ENCODE measurements around the gene HSD11B1.

Gene HSD11B1

DNA sequence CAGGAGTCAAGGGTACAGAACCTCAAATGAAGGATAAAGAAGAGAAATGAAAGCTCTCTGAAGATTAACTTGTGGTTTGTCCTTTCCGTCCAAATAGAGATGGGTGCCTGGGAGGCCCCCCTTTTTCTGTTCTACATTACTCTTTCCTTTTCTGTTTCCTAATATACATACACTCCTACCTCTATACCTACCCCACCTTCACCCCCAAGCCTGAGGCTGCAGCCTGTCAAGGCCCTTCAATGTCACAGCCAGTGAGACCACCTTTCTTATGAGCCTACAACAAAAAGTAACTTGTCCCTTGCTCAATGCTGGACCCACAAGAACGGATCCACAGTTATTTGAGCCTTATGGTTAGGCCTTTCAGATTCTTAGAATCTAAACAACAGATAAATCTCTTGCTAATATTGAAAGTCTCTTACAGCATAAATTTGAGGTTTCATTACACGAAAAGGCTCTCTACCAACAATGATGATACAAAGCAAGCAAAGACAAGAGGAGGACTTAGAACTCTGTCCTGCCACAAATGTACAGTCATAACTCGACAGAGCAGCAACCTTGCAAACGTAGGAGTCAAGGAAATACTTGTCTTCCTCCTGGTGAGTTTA, 47.1 kb downstream of the HSD11B1 start:
- TF ChIP-seq TAF1 (IDR thresholded peaks at IDR 0.05; ENCODE audit: borderline replicate concordance, insufficient read depth, low read length) (no peak), POLR2AphosphoS5 (IDR thresholded peaks at IDR 0.05; ENCODE audit: low read depth, low read length) (no peak), FOXP2 (optimal IDR thresholded peaks at IDR 0.05; ENCODE audit: borderline replicate concordance, extremely low read depth, extremely low read length, insufficient read depth) (no peak), SIN3A (IDR thresholded peaks at IDR 0.05; ENCODE audit: borderline replicate concordance, insufficient read depth, low read length) (no peak), REST (IDR thresholded peaks at IDR 0.05; ENCODE audit: insufficient read depth in 1 of 2, low read depth in 2 of 2, low read length in 2 of 2) (no peak)

DNA sequence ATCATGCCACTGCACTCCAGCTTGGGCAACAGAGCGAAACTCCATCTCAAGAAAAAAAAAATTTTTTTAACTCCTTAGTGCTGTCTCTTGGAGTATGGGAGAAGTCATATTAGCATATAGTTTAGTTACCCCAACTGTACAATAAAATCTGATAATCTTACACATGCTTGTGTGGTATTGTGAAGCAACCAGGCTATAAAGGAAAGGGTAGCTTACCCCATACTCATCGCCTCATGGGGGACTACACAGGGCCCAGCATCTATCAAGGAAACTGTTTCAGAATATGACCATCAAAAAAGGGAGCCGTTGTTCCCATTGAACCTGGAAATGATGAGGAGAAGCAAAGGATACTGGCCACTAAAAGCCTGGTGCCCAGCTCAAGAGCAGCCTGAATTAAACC, 48.2 kb downstream of the HSD11B1 start:
- TF ChIP-seq TAF1 (IDR thresholded peaks at IDR 0.05; ENCODE audit: borderline replicate concordance, insufficient read depth, low read length): no peak
- no peak for TF ChIP-seq SIN3A (IDR thresholded peaks at IDR 0.05; ENCODE audit: borderline replicate concordance, insufficient read depth, low read length)

- TF ChIP-seq TAF1 (IDR thresholded peaks at IDR 0.05; ENCODE audit: borderline replicate concordance, insufficient read depth, low read length) (no peak), FOXP2 (optimal IDR thresholded peaks at IDR 0.05; ENCODE audit: borderline replicate concordance, extremely low read depth, extremely low read length, insufficient read depth) (no peak), SIN3A (IDR thresholded peaks at IDR 0.05; ENCODE audit: borderline replicate concordance, insufficient read depth, low read length) (no peak), REST (IDR thresholded peaks at IDR 0.05; ENCODE audit: insufficient read depth in 1 of 2, low read depth in 2 of 2, low read length in 2 of 2) (no peak), POLR2AphosphoS5 (IDR thresholded peaks at IDR 0.05; ENCODE audit: low read depth, low read length) (no peak)
These were observed 50.6 kb downstream of the HSD11B1 start for GRCh38 chr1:209755256-209755655.

- TF ChIP-seq POLR2AphosphoS5 (IDR thresholded peaks at IDR 0.05; ENCODE audit: low read depth, low read length) (no peak), SIN3A (IDR thresholded peaks at IDR 0.05; ENCODE audit: borderline replicate concordance, insufficient read depth, low read length) (no peak), TAF1 (IDR thresholded peaks at IDR 0.05; ENCODE audit: borderline replicate concordance, insufficient read depth, low read length) (no peak), FOXP2 (optimal IDR thresholded peaks at IDR 0.05; ENCODE audit: borderline replicate concordance, extremely low read depth, extremely low read length, insufficient read depth) (no peak), REST (IDR thresholded peaks at IDR 0.05; ENCODE audit: insufficient read depth in 1 of 2, low read depth in 2 of 2, low read length in 2 of 2) (no peak)
These were observed 51.4 kb downstream of the HSD11B1 start, which contains the start of gene TRAF3IP3 for GRCh38 chr1:209755926-209756614. TRAF3IP3 (plus strand) TSS chr1:209756053; CDS start chr1:209760040, 3,987 bp downstream.

DNA sequence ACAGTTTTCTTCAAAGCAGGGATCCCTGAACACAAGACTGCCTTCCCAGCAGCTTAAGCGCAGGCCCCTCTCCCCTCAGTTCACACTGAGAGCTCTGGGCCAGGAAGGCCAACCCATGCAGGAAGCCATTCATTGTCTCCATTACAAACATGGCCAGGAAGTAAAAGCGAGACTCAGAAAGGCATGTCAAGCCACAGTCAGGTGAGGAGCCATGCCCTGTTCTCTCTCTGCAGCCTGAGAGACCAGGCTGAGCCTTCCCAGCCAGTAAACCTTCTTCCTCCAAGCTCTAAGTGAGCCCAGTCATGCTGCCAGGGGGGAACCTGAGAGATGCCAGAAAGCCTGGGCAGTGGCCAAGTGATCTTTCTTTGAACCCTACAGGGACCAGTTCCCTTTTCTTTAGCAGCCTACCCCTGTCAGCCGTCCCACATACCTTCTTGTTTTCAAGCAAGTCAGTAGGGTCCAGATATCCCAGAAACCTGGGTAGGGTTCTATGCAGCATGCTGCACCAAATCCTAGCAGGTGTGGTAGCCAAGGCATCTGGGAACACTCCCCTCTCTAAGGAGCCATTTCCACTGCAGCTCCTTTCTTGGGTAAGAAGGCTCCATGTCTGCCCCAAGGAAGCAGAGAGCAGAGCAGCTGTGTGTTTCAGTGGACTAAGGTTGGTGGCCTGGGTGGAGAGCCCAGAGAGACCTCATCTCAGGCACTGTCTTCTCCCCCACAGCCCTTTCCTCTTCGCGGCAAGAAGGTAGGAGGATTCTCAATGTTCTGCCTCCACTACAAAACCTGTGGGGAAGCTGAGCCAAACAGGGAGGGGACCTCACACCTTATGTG, 52.2 kb downstream of the HSD11B1 start:
- TF ChIP-seq POLR2AphosphoS5 (IDR thresholded peaks at IDR 0.05; ENCODE audit: low read depth, low read length) (no peak), TAF1 (IDR thresholded peaks at IDR 0.05; ENCODE audit: borderline replicate concordance, insufficient read depth, low read length) (no peak), FOXP2 (optimal IDR thresholded peaks at IDR 0.05; ENCODE audit: borderline replicate concordance, extremely low read depth, extremely low read length, insufficient read depth) (no peak), SIN3A (IDR thresholded peaks at IDR 0.05; ENCODE audit: borderline replicate concordance, insufficient read depth, low read length) (no peak)
